EL (cell line): ENCODE data around the gene JARID2.

Experiments used
- DNase-seq: peaks from one replicate; pipeline ENCODE4 v3.0.0-alpha.2; 2016

Gene JARID2

GRCh38 chr6:15476631-15477380 lies 230.9 kb downstream of the JARID2 start:
- DNase-seq, result peak; percentile 42

GRCh38 chr6:15477746-15478145 lies 231.9 kb downstream of the JARID2 start:
- DNase-seq, result peak; percentile 27

- DNase-seq, result no peak
These were observed 233.9 kb downstream of the JARID2 start for GRCh38 chr6:15479761-15480160.

- no peak for DNase-seq
These were observed 234.7 kb downstream of the JARID2 start for GRCh38 chr6:15480525-15480924.

GRCh38 chr6:15481390-15482291 lies 235.8 kb downstream of the JARID2 start:
- no peak for DNase-seq

- DNase-seq, result no peak
These were observed 237.2 kb downstream of the JARID2 start for GRCh38 chr6:15483060-15483459.

GRCh38 chr6:15484140-15484539 lies 238.3 kb downstream of the JARID2 start:
- no peak for DNase-seq

GRCh38 chr6:15484821-15485220 lies 239.0 kb downstream of the JARID2 start:
- DNase-seq, result no peak

GRCh38 chr6:15485936-15486335 lies 240.1 kb downstream of the JARID2 start:
- DNase-seq, result no peak

GRCh38 chr6:15487262-15487661 lies 241.4 kb downstream of the JARID2 start:
- no peak for DNase-seq

GRCh38 chr6:15489261-15489962 lies 243.5 kb downstream of the JARID2 start:
- no peak for DNase-seq

- DNase-seq, result no peak
These were observed 244.6 kb downstream of the JARID2 start for GRCh38 chr6:15490242-15491100.

- peak; percentile 73 for DNase-seq
These were observed 245.6 kb downstream of the JARID2 start for GRCh38 chr6:15491255-15491985.

- DNase-seq, result no peak
These were observed 246.1 kb downstream of the JARID2 start for GRCh38 chr6:15491986-15492269.

- DNase-seq, result peak; percentile 35
These were observed 247.7 kb downstream of the JARID2 start for GRCh38 chr6:15493437-15494168.

- DNase-seq, result no peak
These were observed 249.6 kb downstream of the JARID2 start for GRCh38 chr6:15495375-15495901.

GRCh38 chr6:15496345-15497131 lies 250.7 kb downstream of the JARID2 start:
- DNase-seq, result no peak

- no peak for DNase-seq
These were observed 252.8 kb downstream of the JARID2 start for GRCh38 chr6:15498640-15499039.

GRCh38 chr6:15499125-15499524 lies 253.3 kb downstream of the JARID2 start:
- no peak for DNase-seq

GRCh38 chr6:15499591-15499990 lies 253.7 kb downstream of the JARID2 start:
- DNase-seq, result no peak
